Astrocyte (in vitro differentiated cells and primary cell): ENCODE results near the gene CASP10.

Experiments
- CTCF ChIP-seq: IDR thresholded peaks from 2 replicates; pipeline ENCODE4 v1.5.1; 2011; ENCODE audit warnings: low read depth, mild to moderate bottlenecking, inconsistent platforms, low read length, moderate library complexity; ENCODE audit not compliant: insufficient read depth
- EZH2 ChIP-seq: IDR thresholded peaks from 2 replicates; pipeline ENCODE4 v1.6.1; 2012; ENCODE audit warnings: mild to moderate bottlenecking, low read length, inconsistent platforms; ENCODE audit not compliant: insufficient read depth

GRCh38 chr2:201195331-201195730 lies 12.4 kb downstream of the CASP10 start:
- no peak for TF ChIP-seq CTCF
- no peak for TF ChIP-seq EZH2
